GM12878 (cell line): ENCODE results near the gene HDDC3.

Experiments used
- CBX3 ChIP-seq: fragments of 200-600 bp; sonication (generic); IDR thresholded peaks from 2 replicates; pipeline ENCODE4 v1.6.1; 2016; ENCODE audit warnings: low read depth, borderline replicate concordance
- CTCF ChIP-seq, 3 experiments: IDR thresholded peaks in 2 of 3; conservative IDR thresholded peaks in 1 of 3; 2 replicates each; pipeline ENCODE4 v1.5.1; 2011; ENCODE audit warnings: low read depth in 3 of 3, low read length in 3 of 3, mild to moderate bottlenecking in 3 of 3, control low read depth in 2 of 3, moderate library complexity in 2 of 3, inconsistent platforms in 1 of 3, mixed read lengths in 1 of 3; ENCODE audit not compliant: control insufficient read depth in 2 of 3, insufficient read depth in 1 of 3; ENCODE audit errors: extremely low read depth in 1 of 3
- EZH2 ChIP-seq: IDR thresholded peaks from 2 replicates; pipeline ENCODE4 v1.6.1; 2012; ENCODE audit warnings: low read depth, mild to moderate bottlenecking, control low read depth, inconsistent platforms, low read length, borderline replicate concordance; ENCODE audit not compliant: control insufficient read depth
- HDAC6 ChIP-seq: fragments of 200-600 bp; sonication (generic); IDR thresholded peaks from one replicate; pipeline ENCODE4 v1.8.0; 2017; ENCODE audit warnings: antibody characterized with exemption; ENCODE audit not compliant: unreplicated experiment
- NFYB ChIP-seq: IDR thresholded peaks from 2 replicates; pipeline ENCODE4 v1.6.1; 2011; ENCODE audit warnings: low read depth, mild to moderate bottlenecking, low read length, improper control_type of control experiment, moderate library complexity; ENCODE audit not compliant: insufficient read depth
- NRF1 ChIP-seq: conservative IDR thresholded peaks from 2 replicates; pipeline ENCODE4 v1.6.1; 2011; ENCODE audit warnings: mild to moderate bottlenecking, low read depth, low read length, improper control_type of control experiment
- POLR2A ChIP-seq: IDR thresholded peaks from 2 replicates; pipeline ENCODE4 v1.6.1; 2011; ENCODE audit warnings: low read depth, mild to moderate bottlenecking, low read length
- RAD21 ChIP-seq: IDR thresholded peaks from 2 replicates; pipeline ENCODE4 v1.6.1; 2011; ENCODE audit warnings: mild to moderate bottlenecking, low read depth, low read length, moderate library complexity; ENCODE audit not compliant: insufficient read depth

- TF ChIP-seq CTCF (IDR thresholded peaks at IDR 0.05 in 2 of 3, conservative IDR thresholded peaks at IDR 0.05 in 1 of 3; ENCODE audit: control insufficient read depth in 2 of 3, extremely low read depth in 1 of 3, insufficient read depth in 1 of 3, low read depth in 3 of 3, low read length in 3 of 3) (no peak), RAD21 (no peak), POLR2A (no peak), EZH2 (no peak), CBX3 (no peak), NFYB (no peak), HDAC6 (no peak), NRF1 (no peak)
These were observed 18.9 kb downstream of the HDDC3 start for GRCh38 chr15:90913398-90913944.
